NK-92 (cell line): ENCODE results near the gene SMARCA2.
"Not testable (repeated sequence)": the region's sequence is repeated elsewhere in the genome, so short reads cannot be mapped to it uniquely, and the experiment has no call there.

ENCODE experiments used
- DNase-seq: peaks from one replicate; lab custom pipeline; 2025; ENCODE audit not compliant: unreplicated experiment; lab: John Stamatoyannopoulos, UW

Gene SMARCA2

GRCh38 chr9:2134391-2134790 lies 119.2 kb downstream of the SMARCA2 start:
- DNase-seq, result no peak

GRCh38 chr9:2138646-2139045 lies 123.5 kb downstream of the SMARCA2 start:
- no peak for DNase-seq

GRCh38 chr9:2140600-2141223 lies 125.6 kb downstream of the SMARCA2 start:
- DNase-seq, result no peak

GRCh38 chr9:2142212-2142611 lies 127.1 kb downstream of the SMARCA2 start:
- DNase-seq, result no peak

GRCh38 chr9:2144619-2145018 lies 129.5 kb downstream of the SMARCA2 start:
- no peak for DNase-seq

- DNase-seq, result no peak
These were observed 130.6 kb downstream of the SMARCA2 start for GRCh38 chr9:2145746-2146145.

GRCh38 chr9:2146700-2147099 lies 131.6 kb downstream of the SMARCA2 start:
- not testable (repeated sequence) for DNase-seq

- DNase-seq, result no peak
These were observed 135.2 kb downstream of the SMARCA2 start for GRCh38 chr9:2150338-2150737.

- no peak for DNase-seq
These were observed 136.0 kb downstream of the SMARCA2 start for GRCh38 chr9:2151171-2151570.

GRCh38 chr9:2152966-2153629 lies 138.0 kb downstream of the SMARCA2 start:
- DNase-seq, result no peak

GRCh38 chr9:2153630-2154217 lies 138.6 kb downstream of the SMARCA2 start:
- no peak for DNase-seq

- DNase-seq, result no peak
These were observed 139.6 kb downstream of the SMARCA2 start for GRCh38 chr9:2154731-2155130.

- DNase-seq, result no peak
These were observed 140.8 kb downstream of the SMARCA2 start for GRCh38 chr9:2155966-2156365.

- no peak for DNase-seq
These were observed 142.3 kb downstream of the SMARCA2 start for GRCh38 chr9:2157277-2158110.

- no peak for DNase-seq
These were observed 143.0 kb downstream of the SMARCA2 start for GRCh38 chr9:2158111-2158610.

GRCh38 chr9:2158766-2159430 lies 143.8 kb downstream of the SMARCA2 start:
- no peak for DNase-seq

- DNase-seq, result no peak
These were observed 144.6 kb downstream of the SMARCA2 start for GRCh38 chr9:2159521-2160454.

GRCh38 chr9:2161661-2162060 lies 146.5 kb downstream of the SMARCA2 start:
- no peak for DNase-seq

- no peak for DNase-seq
These were observed 148.2 kb downstream of the SMARCA2 start for GRCh38 chr9:2163231-2163885.
